Measurements from ENCODE around the gene CLIP3. TPM values are rescaled to one million over a fixed set of nuclear protein-coding genes. Genes with fewer than 3 reads are reported as not detected.

Gene CLIP3
- total and polyA plus RNA-seq, 9 of the 15 experiments (the other 6 are each of a cell fraction or from before 2014, with no cell fraction given): 0.01 to 0.50 (median 0.15) TPM; not detected in 1

- TF ChIP-seq CHD4 (IDR thresholded peaks at IDR 0.05; ENCODE audit: insufficient read depth, insufficient replicate concordance, low read depth, low read length, poor library complexity, severe bottlenecking) (no peak), ZBTB9 (CRISPR knock-in tag; IDR thresholded peaks at IDR 0.05) (no peak), TAF15 (IDR thresholded peaks at IDR 0.05; ENCODE audit: low read depth, low read length) (no peak), MYNN (IDR thresholded peaks at IDR 0.05) (no peak), MYNN (CRISPR knock-in tag; IDR thresholded peaks at IDR 0.05) (no peak), TBL1XR1 (IDR thresholded peaks at IDR 0.05; ENCODE audit: low read length in 2 of 2) (no peak), GTF2A2 (tag; IDR thresholded peaks at IDR 0.05) (no peak), TEAD1 (CRISPR knock-in tag; IDR thresholded peaks at IDR 0.05) (no peak), GATAD2A (IDR thresholded peaks at IDR 0.05) (no peak), EGR1 (conservative IDR thresholded peaks at IDR 0.05) (no peak), KAT2B (IDR thresholded peaks at IDR 0.05; ENCODE audit: low read depth, low read length) (no peak), BACH1 (tag; IDR thresholded peaks at IDR 0.05) (no peak), HES1 (IDR thresholded peaks at IDR 0.05; ENCODE audit: low read depth) (no peak), CXXC5 (CRISPR knock-in tag; IDR thresholded peaks at IDR 0.05) (no peak), ZNF830 (CRISPR knock-in tag; IDR thresholded peaks at IDR 0.05) (no peak), SNIP1 (IDR thresholded peaks at IDR 0.05; ENCODE audit: low read depth) (no peak), CREB1 (IDR thresholded peaks at IDR 0.05) (no peak), CREB1 (CRISPR knock-in tag; IDR thresholded peaks at IDR 0.05) (no peak), ZNF511 (CRISPR knock-in tag; IDR thresholded peaks at IDR 0.05) (no peak), RBM17 (IDR thresholded peaks at IDR 0.05; ENCODE audit: borderline replicate concordance, low read depth, low read length) (no peak), ETV5 (CRISPR knock-in tag; IDR thresholded peaks at IDR 0.05; ENCODE audit: low read depth) (peak; percentile 66), POLR2A (conservative IDR thresholded peaks at IDR 0.05) (peak; percentile 86), CHD2 (IDR thresholded peaks at IDR 0.05; ENCODE audit: low read depth, low read length) (peak; percentile 56; the same call in 1 of the 2 replicates), GTF2B (IDR thresholded peaks at IDR 0.05; ENCODE audit: extremely low read depth, insufficient read length) (no peak), ZNF384 (IDR thresholded peaks at IDR 0.05; ENCODE audit: low read depth, low read length) (no peak)
Measured at GRCh38 chr19:36054733-36055686, 22.3 kb upstream of the CLIP3 start, which contains the start of gene WDR62 (continued).

Measured in K562 (cell line).